Stimulated activated CD8-positive, alpha-beta memory T cell treated with anti-CD3 and anti-CD28 coated beads, Interleukin-4, amount 100 ng/mL, for 24 hours (primary cell): ENCODE data around the gene BCAP31.
"Not testable (repeated sequence)": the region's sequence is repeated elsewhere in the genome, so short reads cannot be mapped to it uniquely, and the experiment has no call there.

Experiments used
- DNase-seq: peaks from one replicate; pipeline ENCODE4 v3.0.0-alpha.2; 2020; ENCODE audit warnings: low read depth

The BCAP31 gene

GRCh38 chrX:153762626-153763173, 38.5 kb upstream of the BCAP31 start:
- no peak for DNase-seq

GRCh38 chrX:153761863-153762262, 37.7 kb upstream of the BCAP31 start:
- no peak for DNase-seq

- no peak for DNase-seq
Observed at GRCh38 chrX:153755136-153755535, 30.9 kb upstream of the BCAP31 start.

GRCh38 chrX:153750127-153750774, 26.1 kb upstream of the BCAP31 start:
- no peak for DNase-seq

GRCh38 chrX:153749017-153749416, 24.8 kb upstream of the BCAP31 start:
- not testable (repeated sequence) for DNase-seq

- DNase-seq: not testable (repeated sequence)
Observed at GRCh38 chrX:153746991-153747390, 22.8 kb upstream of the BCAP31 start.

- DNase-seq: no peak
Observed at GRCh38 chrX:153746359-153746758, 22.2 kb upstream of the BCAP31 start.

GRCh38 chrX:153745067-153745433, 20.9 kb upstream of the BCAP31 start:
- not testable (repeated sequence) for DNase-seq

GRCh38 chrX:153744210-153745066, 20.3 kb upstream of the BCAP31 start:
- no peak for DNase-seq

GRCh38 chrX:153743468-153744209, 19.5 kb upstream of the BCAP31 start:
- DNase-seq: not testable (repeated sequence)

GRCh38 chrX:153742796-153743467, 18.7 kb upstream of the BCAP31 start:
- DNase-seq: not testable (repeated sequence)

- not testable (repeated sequence) for DNase-seq
Observed at GRCh38 chrX:153742111-153742510, 17.9 kb upstream of the BCAP31 start.

- no peak for DNase-seq
Observed at GRCh38 chrX:153741446-153741845, 17.3 kb upstream of the BCAP31 start.

GRCh38 chrX:153740631-153741222, 16.5 kb upstream of the BCAP31 start:
- no peak for DNase-seq

GRCh38 chrX:153739754-153740486, 15.7 kb upstream of the BCAP31 start:
- no peak for DNase-seq

- DNase-seq: no peak
Observed at GRCh38 chrX:153738056-153738605, 13.9 kb upstream of the BCAP31 start.

GRCh38 chrX:153736871-153737441, 12.8 kb upstream of the BCAP31 start:
- DNase-seq: no peak

GRCh38 chrX:153736071-153736820, 12.1 kb upstream of the BCAP31 start:
- DNase-seq: no peak

- DNase-seq: no peak
Observed at GRCh38 chrX:153735274-153735673, 11.1 kb upstream of the BCAP31 start.
